GM19324 (cell line): ENCODE results near the gene KDELR1.
A peak's percentile ranks its signal among the peaks of the same experiment; 100 is the strongest.

ENCODE experiments used
- ATAC-seq: cut with Tn5 transposase; IDR thresholded peaks from one replicate; pipeline ENCODE4 v1.9.1; 2021; ENCODE audit warnings: mild to moderate bottlenecking, moderate library complexity; ENCODE audit not compliant: unreplicated experiment, low FRiP score

The KDELR1 gene

GRCh38 chr19:48346191-48346590 lies 45.2 kb downstream of the KDELR1 start:
- no peak for ATAC-seq

- no peak for ATAC-seq
Measured at GRCh38 chr19:48344892-48345291, 46.5 kb downstream of the KDELR1 start.

DNA sequence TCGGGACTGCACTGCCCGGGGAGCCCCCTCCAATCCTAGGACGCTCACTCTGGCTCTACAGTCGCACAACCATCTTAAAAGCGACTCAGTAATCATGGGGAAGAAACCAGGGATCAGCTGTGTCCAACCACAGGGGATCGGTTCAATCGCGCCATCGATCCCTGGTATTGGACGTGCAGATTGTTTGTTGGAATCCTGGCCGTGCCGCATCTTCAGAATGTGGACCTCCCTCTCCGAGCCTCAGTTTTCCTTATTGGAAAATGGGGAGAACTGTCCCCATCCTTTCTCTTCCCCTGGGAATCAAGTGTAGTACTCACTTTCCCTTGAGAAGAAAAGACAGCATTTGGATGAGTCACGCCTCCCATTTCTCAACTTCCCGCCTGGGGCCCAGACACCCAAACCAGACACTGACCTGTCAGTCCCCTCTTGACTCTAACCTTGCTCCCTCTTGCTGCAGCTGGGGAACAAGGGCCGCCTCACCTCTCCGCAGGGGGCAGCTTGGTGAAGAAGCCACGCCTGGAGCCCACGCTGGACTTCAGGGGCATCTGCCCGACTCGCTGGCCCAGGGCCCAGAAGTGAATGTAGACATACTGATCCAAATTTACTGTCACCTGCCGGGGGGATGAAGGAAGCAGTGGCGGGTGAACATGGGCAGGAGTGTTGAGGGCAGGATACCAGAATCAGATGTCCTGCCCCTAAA lies 48.4 kb downstream of the KDELR1 start:
- no peak for ATAC-seq

DNA sequence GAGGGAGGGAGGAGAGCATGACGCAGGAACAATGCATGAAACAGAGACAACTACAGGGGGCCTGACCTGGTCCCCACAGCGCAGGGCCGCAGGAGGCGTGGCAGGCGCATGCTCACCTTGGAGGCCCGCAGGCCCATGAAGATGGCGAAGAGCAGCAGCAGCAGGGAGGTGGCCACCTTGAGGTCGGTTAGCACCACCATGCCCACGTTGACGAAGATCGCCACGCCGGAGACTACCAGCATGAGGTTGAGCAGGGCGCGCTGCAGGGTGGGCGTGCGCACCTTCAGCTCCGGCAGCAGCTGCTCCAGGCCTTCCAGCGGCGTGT lies 49.0 kb downstream of the KDELR1 start:
- no peak for ATAC-seq

- no peak for ATAC-seq
Measured at GRCh38 chr19:48341515-48342413, 49.6 kb downstream of the KDELR1 start.

- no peak for ATAC-seq
Measured at GRCh38 chr19:48340995-48341394, 50.4 kb downstream of the KDELR1 start.

DNA sequence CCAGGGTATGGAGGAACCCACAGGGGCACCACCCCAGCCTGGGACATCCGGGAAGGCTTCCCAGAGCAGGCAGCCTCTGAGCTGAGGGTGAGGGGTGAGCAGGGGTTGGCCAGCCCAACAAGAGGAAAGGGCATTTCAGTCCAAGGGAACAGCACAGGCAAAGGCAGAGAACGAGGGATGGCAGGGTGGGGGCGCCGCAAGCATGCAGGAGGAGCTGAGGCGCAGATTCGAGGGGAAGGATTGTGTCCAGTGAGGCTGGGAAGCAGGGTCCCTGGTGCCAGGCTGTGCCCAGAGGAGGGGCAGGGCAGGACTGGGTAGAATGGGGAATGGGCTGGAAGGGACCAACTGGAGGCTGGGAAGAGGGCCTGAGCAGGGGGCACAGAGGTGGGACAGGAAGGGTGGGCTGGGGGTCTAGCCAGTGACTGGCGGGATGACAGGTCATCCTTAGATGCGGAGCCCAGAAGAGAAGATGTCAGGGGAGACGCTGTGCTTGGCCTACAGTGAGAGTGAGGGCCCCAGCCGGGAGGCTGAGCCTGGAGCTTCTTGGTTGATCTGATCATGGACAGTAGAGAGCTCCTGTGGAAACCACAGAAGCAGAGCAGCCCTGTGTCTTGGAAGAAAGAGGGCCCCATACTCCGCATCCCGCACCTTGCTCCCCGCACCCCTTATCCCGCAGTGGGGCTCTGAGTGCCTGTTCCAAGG lies 52.4 kb downstream of the KDELR1 start:
- no peak for ATAC-seq

DNA sequence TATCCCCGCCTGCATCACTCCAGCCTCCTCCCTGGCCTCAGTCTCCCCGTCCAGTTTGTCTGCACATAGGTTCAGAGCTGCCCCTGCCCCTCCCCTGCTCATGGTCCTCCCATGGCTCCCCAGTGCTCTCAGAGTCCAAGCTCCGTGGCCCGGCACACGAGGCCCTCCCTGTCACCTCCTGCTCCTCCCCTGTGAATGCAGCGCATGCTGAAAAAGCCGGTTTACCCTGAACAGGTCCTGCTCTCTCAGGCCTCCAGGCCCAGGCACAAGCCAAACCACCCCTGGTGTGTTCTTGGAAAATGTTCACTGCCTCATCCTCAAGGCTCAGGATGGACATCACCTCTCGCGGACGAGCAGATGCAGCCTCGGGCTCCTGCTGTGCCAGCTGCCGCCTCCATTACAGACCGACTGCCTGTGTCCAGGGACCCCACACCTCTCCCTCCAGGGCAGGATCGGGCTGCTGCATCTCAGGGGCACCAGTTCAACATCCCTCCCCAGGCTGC lies 53.0 kb downstream of the KDELR1 start:
- no peak for ATAC-seq

- peak; percentile 48 for ATAC-seq
Measured at GRCh38 chr19:48333467-48334384, 57.6 kb downstream of the KDELR1 start.

DNA sequence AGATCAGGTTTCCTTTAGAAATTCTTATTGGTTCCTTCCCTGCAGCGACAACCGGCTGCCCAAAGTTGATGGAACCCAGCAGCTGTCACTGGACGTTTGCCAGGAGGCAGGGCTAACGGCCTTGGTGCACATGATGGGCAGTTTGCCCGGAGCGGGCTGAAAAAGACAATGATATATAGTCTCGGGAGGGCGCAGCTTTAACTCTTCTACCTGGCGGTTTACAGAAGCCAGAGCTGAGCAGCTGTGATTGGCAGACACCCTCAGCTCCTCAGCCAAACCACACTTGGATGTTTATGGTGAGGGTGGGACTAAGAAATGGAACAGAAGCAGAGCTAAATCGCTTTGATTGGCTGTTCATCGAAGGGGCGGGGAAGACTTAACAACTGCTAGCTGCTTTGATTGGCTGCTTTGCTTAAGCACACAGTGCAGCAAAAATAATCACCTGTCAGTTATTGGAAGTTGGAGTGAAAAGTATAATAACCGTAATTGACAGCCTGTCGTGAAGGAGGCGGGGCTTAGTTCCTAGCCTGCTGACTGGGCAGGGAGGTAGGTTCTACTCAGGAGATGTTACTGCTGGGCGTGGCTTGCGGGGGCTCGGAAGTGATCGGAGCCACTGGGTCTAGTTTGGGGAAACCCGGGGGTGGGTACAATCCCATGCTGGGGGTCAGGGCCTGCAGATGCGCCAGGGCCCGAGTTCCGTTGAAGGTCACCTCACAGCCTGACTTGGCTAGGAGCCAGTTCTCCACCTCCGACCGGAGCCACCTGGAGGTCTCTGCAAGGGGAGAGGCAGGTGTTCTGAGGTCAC lies 58.5 kb downstream of the KDELR1 start:
- ATAC-seq = peak; percentile 59
